BJ (cell line): ENCODE results near the gene RNF220. TPM values are rescaled to one million over a fixed set of nuclear protein-coding genes. Genes with fewer than 3 reads are reported as not detected.

Source experiments
- CTCF ChIA-PET: fragments of 350-600 bp; formaldehyde crosslinking; extraction: SDS; loops from one replicate; lab custom pipeline; 2021; ENCODE audit warnings: antibody characterized with exemption, inconsistent platforms; lab: Yijun Ruan, JAX
- POLR2A ChIA-PET: fragments of 300-600 bp; sonication (Branson Sonifier 250); formaldehyde crosslinking; extraction: SDS; loops from one replicate; lab custom pipeline; 2021; ENCODE audit warnings: antibody characterized with exemption; lab: Charles Lee
- DNase-seq: peaks from one replicate; pipeline ENCODE4 v3.0.0-alpha.2; 2011; ENCODE audit warnings: low read depth
- H3K27me3 ChIP-seq: 2 replicates; pipeline ENCODE4 v1.6.0; 2011; ENCODE audit warnings: low read length; ENCODE audit not compliant: control insufficient read depth, insufficient read depth
- H3K36me3 ChIP-seq: 2 replicates; pipeline ENCODE4 v1.5.1; 2011; ENCODE audit warnings: low read length; ENCODE audit not compliant: control insufficient read depth, insufficient read depth
- H3K4me3 ChIP-seq: 2 replicates; pipeline ENCODE4 v1.5.1; 2011; ENCODE audit warnings: low read depth, mild to moderate bottlenecking, control low read depth, low read length
- CTCF ChIP-seq: IDR thresholded peaks from 2 replicates; pipeline ENCODE4 v1.5.1; 2011; ENCODE audit warnings: low read depth, mild to moderate bottlenecking, control low read depth, inconsistent platforms, low read length, moderate library complexity; ENCODE audit not compliant: insufficient read depth
- polyA plus RNA-seq: library from polyadenylated mRNA; depleted of rRNA; stranded (reverse); fragments of >200 nt; gene quantifications from 2 replicates; pipeline ENCODE4 v1.2.3, GENCODE V29; 2011

The RNF220 gene
- polyA plus RNA-seq, 1 experiment: 65.4 TPM

GRCh38 chr1:44688760-44689446, 283.8 kb downstream of the RNF220 start:
- Histone ChIP-seq H3K36me3 (no peaks in the 10 kb centered on the region), H3K4me3 (no peak overlapping the region), H3K27me3 (peaks cover 4% of the 10 kb centered on the region)
- POLR2A ChIA-PET: no interaction called here
- TF ChIP-seq CTCF: no peak
- CTCF ChIA-PET: interaction anchor here (1.4 to 1.9 kb wide), 2 partner anchors 18 to 36 kb away, joined by 4 to 6 read pairs; no protein-coding TSS in a partner anchor
- no peak for DNase-seq

- ChIA-PET POLR2A (no interaction called here), CTCF (interaction anchor here (1.9 kb wide), 1 partner anchor 36 kb away, joined by 4 read pairs; no protein-coding TSS in a partner anchor)
- Histone ChIP-seq H3K4me3 (no peak overlapping the region), H3K36me3 (no peaks in the 10 kb centered on the region), H3K27me3 (peaks cover 4% of the 10 kb centered on the region)
- no peak for TF ChIP-seq CTCF
- no peak for DNase-seq
Measured at GRCh38 chr1:44689447-44689765, 284.4 kb downstream of the RNF220 start.

- POLR2A ChIA-PET: no interaction called here
- DNase-seq: no peak
- CTCF ChIA-PET: interaction anchor here (1.5 kb wide), 1 partner anchor 14 kb away, joined by 4 read pairs; no protein-coding TSS in a partner anchor
- Histone ChIP-seq H3K36me3 (no peaks in the 10 kb centered on the region), H3K4me3 (no peak overlapping the region), H3K27me3 (peaks cover 3% of the 10 kb centered on the region; the same call in 1 of the 2 replicates)
- TF ChIP-seq CTCF: no peak
Measured at GRCh38 chr1:44693159-44693558, 288.1 kb downstream of the RNF220 start.

GRCh38 chr1:44693900-44694299, 288.8 kb downstream of the RNF220 start:
- no peak for DNase-seq
- ChIA-PET POLR2A (no interaction called here), CTCF (no interaction called here)
- Histone ChIP-seq H3K4me3 (no peak overlapping the region), H3K27me3 (peaks cover 3% of the 10 kb centered on the region; the same call in 1 of the 2 replicates), H3K36me3 (no peaks in the 10 kb centered on the region)
- no peak for TF ChIP-seq CTCF

- H3K4me3 ChIP-seq: no peak overlapping the region
- ChIA-PET POLR2A (no interaction called here), CTCF (no interaction called here)
- no peak for DNase-seq
- no peak for TF ChIP-seq CTCF
- no peaks in the 10 kb centered on the region for H3K36me3 ChIP-seq
- peaks cover 3% of the 10 kb centered on the region; the same call in 1 of the 2 replicates for H3K27me3 ChIP-seq
Measured at GRCh38 chr1:44694863-44695478, 289.9 kb downstream of the RNF220 start.
